GM18907 (cell line): ENCODE results near the gene C1QL4.
"Not testable (repeated sequence)": the region's sequence is repeated elsewhere in the genome, so short reads cannot be mapped to it uniquely, and the experiment has no call there.

ENCODE experiments used
- ATAC-seq: cut with Tn5 transposase; IDR thresholded peaks from one replicate; pipeline ENCODE4 v1.9.1; 2021; ENCODE audit warnings: mild to moderate bottlenecking, moderate library complexity; ENCODE audit not compliant: unreplicated experiment

Gene C1QL4

GRCh38 chr12:49334681-49335080 is 2.3 kb downstream of the C1QL4 start:
- no peak for ATAC-seq

GRCh38 chr12:49334226-49334625 is 2.8 kb downstream of the C1QL4 start:
- no peak for ATAC-seq

GRCh38 chr12:49333778-49334177 is 3.2 kb downstream of the C1QL4 start:
- ATAC-seq: not testable (repeated sequence)

GRCh38 chr12:49332891-49333371 is 4.1 kb downstream of the C1QL4 start:
- ATAC-seq: no peak

GRCh38 chr12:49332441-49332861 is 4.5 kb downstream of the C1QL4 start:
- ATAC-seq: no peak

GRCh38 chr12:49331380-49332222 is 5.4 kb downstream of the C1QL4 start:
- ATAC-seq: no peak

GRCh38 chr12:49330631-49331379 is 6.2 kb downstream of the C1QL4 start:
- ATAC-seq: no peak

GRCh38 chr12:49330032-49330619 is 6.9 kb downstream of the C1QL4 start:
- no peak for ATAC-seq

- ATAC-seq: no peak
Observed at GRCh38 chr12:49328816-49329215, 8.2 kb downstream of the C1QL4 start.

- no peak for ATAC-seq
Observed at GRCh38 chr12:49327887-49328286, 9.1 kb downstream of the C1QL4 start.

GRCh38 chr12:49327368-49327767 is 9.6 kb downstream of the C1QL4 start:
- ATAC-seq: no peak

- no peak for ATAC-seq
Observed at GRCh38 chr12:49325606-49326005, 11.4 kb downstream of the C1QL4 start.

GRCh38 chr12:49323524-49324097 is 13.4 kb downstream of the C1QL4 start:
- ATAC-seq: no peak

GRCh38 chr12:49322708-49323523 is 14.1 kb downstream of the C1QL4 start, which contains the start of gene TROAP:
Gene TROAP (plus strand): TSS chr12:49323255. CDS start chr12:49323609, 354 bp downstream.
- peak; percentile 97 for ATAC-seq

GRCh38 chr12:49322367-49322707 is 14.7 kb downstream of the C1QL4 start:
- ATAC-seq: peak; percentile 4

GRCh38 chr12:49320411-49321103 is 16.4 kb downstream of the C1QL4 start:
- not testable (repeated sequence) for ATAC-seq

- not testable (repeated sequence) for ATAC-seq
Observed at GRCh38 chr12:49317118-49317517, 19.9 kb downstream of the C1QL4 start.

- ATAC-seq: no peak
Observed at GRCh38 chr12:49314811-49315210, 22.2 kb downstream of the C1QL4 start.

- ATAC-seq: not testable (repeated sequence)
Observed at GRCh38 chr12:49310451-49311000, 26.5 kb downstream of the C1QL4 start.
